Stimulated activated CD4-positive, alpha-beta T cell treated with anti-CD3 and anti-CD28 coated beads, Interleukin-1b, Interleukin-23, amount 100 ng/mL, for 24 hours (primary cell): ENCODE measurements around the gene PSMD1.
"Not testable (repeated sequence)": the region's sequence is repeated elsewhere in the genome, so short reads cannot be mapped to it uniquely, and the experiment has no call there.

Source experiments
- DNase-seq, 4 experiments: peaks; one replicate each; pipeline ENCODE4 v3.0.0-alpha.2; 2020; ENCODE audit warnings: low read depth in 4 of 4, low spot score in 1 of 4

PSMD1 gene

GRCh38 chr2:231052494-231053451 is 3.9 kb upstream of the PSMD1 start:
- DNase-seq = peak; percentile 63 to 76 (median 70)

GRCh38 chr2:231053846-231054245 is 2.8 kb upstream of the PSMD1 start:
- no peak for DNase-seq

GRCh38 chr2:231057590-231057989 is 923 bp downstream of the PSMD1 start:
- DNase-seq = no peak

DNA sequence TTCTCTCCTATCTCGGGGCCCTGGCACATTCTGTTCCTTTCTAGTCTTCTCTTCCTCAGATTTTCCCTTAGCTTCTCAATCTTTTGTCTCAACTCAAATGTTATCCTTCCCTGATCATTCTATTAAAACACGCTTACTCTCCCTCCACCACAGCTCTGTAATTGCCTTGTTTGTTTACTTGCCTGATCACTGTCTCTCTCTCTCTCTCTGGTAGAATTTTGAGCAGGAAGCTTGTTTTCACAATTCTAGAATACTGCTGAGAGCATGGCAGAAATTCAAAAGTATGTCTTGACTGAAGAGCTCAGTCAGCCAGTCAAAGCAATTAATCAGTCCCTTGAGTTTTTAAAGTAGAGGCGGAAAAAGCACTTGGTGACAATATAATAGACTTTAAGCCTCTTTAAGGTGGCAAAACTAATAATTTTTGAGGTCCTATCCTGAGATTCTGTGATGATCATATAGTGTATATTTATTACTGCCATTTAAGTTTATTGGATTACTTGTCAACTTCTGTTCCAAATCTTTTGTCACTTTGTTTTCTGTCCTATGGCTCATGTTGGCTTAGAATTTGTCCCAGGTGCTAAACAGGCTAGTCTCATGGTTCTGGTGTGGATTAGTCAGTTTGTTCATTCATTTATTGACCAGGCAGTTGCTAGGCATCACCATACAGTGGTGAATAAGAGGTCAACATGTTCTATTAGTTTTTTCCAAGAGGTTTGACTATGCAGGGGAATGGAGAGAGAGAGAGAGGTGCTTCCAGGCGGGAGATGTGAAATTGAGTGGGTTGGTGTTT is 2.3 kb downstream of the PSMD1 start:
- DNase-seq = no peak

GRCh38 chr2:231059756-231060155 is 3.1 kb downstream of the PSMD1 start:
- DNase-seq = no peak

DNA sequence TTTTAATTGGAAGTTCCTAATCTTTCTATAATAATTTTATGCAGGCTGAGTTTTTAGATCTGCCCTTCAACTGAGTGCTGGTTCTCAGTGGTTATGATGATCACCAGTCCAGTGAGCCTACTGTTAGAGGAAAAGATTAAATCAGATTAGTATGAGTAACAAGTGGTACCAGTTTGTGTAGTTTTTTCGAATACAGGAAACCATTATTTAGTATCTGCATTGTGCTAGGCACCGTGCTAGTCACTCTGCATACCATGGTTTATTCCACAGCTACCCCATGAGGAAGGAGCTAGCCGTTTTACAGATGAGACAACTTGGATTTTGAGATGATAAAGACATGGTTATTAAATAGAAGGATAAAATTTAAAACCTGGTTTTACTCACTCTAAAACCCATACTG is 6.1 kb downstream of the PSMD1 start:
- no peak for DNase-seq

DNA sequence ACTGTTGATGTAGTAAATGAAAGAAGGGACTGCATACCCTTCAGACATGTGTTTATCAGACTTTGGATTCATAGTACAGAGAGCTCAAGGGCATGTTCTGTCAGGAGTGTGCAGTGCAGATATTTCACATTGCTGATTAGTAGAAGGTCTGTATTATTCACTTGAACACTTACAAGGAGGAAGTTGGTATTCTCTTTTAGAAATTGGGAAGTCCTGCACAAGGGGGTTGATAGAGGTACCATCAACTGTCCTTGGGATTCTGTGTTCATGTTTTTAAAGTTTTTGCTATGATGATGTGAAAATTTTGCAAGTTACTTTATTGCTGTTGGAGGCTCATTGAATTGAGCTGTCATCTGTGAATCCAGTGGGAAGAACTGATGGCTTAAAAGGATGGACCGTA is 6.7 kb downstream of the PSMD1 start:
- DNase-seq = no peak

DNA sequence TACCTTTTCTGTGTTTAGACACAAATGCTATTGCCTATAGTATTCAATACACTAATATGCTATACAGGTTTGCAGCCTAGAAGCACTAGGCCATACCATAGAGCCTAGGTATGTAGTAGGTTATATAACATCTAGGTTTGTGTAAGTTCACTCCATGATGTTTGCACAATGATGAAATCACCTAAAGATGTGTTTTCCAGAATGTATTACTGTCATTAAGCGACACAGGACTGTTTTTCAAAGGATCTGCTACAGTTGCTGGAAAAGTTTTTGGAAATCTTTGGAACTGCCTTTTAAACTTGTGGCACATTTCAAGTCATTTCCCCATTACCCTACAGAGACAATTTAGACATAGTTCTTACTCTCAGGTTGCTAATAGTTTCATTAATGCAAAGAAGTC is 9.3 kb downstream of the PSMD1 start:
- DNase-seq = no peak

DNA sequence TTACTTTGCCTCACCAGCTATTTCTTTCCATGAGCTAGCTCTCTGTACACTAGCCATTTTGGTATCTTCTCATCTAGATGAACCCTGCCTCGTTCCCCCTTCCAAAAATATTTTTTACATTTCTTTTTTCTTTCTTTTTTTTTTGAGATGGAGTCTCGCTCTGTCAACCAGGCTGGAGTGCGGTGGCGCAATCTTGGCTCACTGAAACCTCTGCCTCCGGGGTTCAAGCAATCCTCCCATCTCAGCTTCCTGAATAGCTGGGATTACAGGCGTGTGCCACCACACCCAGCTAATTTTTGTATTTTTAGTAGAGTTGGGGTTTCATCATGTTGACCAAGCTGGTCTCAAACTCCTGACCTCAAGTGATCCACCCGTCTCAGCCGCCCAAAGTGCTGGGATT is 10.9 kb downstream of the PSMD1 start:
- not testable (repeated sequence) for DNase-seq

- no peak for DNase-seq
Observed at GRCh38 chr2:231068525-231069222, 12.0 kb downstream of the PSMD1 start.

DNA sequence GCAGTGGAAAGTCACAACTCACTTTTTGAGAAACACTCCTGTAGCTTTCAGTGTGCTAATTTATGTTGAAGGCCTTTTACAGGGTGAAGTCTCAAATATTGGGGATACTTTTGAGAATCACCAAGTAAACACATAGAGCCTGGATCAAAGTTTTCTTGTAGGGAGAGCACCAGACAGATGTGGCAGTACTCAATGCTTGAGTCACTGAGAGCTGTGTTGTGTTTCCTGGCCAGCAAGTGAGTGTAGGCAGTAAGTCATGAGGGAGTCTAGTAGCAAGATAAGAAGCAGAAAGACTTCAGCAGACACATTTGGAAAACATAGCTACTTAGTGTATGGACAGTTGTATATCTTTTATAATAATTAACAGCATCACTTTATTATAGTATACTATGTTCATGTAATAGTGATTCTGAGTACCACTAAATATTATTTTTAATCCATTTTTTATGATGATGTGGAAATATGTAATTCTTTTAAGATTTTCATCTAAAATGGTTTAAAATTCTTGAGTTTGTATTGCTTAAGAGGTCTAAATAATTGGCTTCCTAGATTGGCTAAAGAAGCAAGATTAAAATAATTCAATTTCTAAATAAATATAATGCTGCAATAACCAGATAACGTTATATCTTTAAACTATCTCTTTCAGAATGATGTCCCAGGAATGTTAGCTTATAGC is 12.8 kb downstream of the PSMD1 start:
- no peak for DNase-seq

GRCh38 chr2:231084565-231084964 is 27.9 kb downstream of the PSMD1 start:
- DNase-seq = no peak

GRCh38 chr2:231088754-231089153 is 32.1 kb downstream of the PSMD1 start:
- DNase-seq = no peak

- no peak for DNase-seq
Observed at GRCh38 chr2:231093933-231094332, 37.3 kb downstream of the PSMD1 start.

GRCh38 chr2:231094736-231095346 is 38.2 kb downstream of the PSMD1 start:
- no peak for DNase-seq

DNA sequence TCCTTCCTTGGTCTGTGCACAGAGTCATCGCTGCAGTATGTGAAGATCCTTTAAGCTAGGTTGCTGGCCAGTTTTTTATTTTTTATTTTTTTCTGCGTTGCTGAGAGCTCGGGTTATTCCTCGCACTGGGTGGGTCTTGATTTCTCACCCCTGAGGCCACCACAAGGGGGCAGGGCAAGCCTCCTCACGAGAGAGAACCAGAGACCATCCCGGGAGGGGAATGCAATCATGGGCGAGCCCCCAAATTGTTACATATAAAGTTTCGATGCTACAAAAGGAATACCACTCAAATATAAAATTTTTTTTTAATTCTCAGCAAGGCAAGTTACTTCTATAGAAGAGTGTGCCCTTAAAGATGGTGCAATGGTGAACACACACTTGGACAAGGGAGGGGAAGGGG is 43.3 kb downstream of the PSMD1 start:
- no peak for DNase-seq

GRCh38 chr2:231100321-231100720 is 43.7 kb downstream of the PSMD1 start:
- DNase-seq = not testable (repeated sequence)

DNA sequence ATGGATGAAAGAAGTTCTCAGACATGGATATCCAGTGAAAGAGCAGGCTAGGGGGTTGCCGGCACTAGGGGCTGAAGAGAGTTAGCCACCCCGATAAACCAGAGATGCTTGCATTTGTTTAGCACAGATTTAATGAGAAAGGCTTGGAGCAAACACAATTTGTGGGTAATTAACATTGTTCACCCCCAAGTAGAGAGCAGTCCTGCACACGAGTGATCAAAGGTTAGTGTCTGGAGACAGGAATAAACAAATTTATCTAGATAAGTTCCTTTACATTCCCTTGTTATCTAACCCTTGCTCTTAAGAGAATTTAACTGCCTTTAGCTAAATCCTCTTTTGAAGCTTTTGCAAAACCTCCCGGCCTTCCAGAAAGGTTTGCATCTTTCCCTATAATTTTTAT is 44.3 kb downstream of the PSMD1 start:
- no peak for DNase-seq

DNA sequence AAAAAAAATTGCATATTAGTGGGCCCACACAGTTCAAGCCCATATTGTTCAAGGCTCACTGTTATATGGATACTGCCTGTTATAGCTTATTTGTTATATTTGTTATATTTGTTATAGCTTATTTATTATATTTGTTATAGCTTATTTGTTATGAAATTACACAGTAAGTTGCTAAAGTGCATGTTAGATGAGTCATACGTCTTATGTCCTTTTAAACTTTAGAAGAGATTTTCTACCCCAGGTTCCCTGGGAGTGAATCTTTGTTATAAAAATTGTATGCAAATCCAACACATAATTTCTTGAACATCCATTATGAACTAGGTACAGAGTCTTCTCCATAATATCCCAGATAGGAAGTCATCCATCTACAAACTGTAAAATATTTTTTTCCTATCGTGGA is 46.1 kb downstream of the PSMD1 start:
- no peak for DNase-seq

DNA sequence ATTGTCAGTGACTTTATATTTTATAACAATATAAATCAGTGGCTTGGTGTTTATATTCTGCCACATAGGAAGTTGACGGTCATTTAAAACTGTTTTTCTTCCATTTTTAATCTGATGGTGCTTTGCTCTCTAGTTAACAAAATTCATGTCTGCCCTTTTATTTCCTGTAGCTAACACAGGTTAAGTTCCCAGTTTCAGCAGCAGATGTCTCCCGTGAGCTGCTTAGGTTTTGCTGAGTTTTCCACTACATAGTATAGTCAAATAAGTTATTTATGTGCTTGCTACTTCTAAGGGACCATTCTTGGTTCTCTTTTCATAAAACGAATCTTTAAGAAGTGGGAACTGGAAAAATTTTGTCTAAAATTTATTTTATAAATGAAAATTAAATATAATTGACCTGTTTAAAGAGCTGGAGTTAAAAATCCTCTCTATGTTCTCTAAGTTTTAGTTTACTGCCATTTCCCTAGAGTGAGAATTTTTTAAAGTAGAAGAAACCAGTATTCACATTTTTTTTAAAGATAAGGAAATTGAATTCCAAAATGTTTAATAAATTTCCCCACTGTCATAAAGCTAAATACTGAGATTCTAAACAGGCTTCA is 47.5 kb downstream of the PSMD1 start:
- peak in 3 of 4 experiments; percentile 7 to 20 (median 20) for DNase-seq
